Adrenal gland (tissue), 5 donors: ENCODE results near the gene ATP6V0C.

Source experiments
- CTCF ChIP-seq, 6 experiments: fragments of 450-650 bp in 4 of 6; fragments of 200-600 bp in 2 of 6; sonication (generic) in 1 of 6; IDR thresholded peaks; 1 replicate in 5 of 6; 2 replicates in 1 of 6; pipeline versions ENCODE4 v1.5.1 to v1.8.0; 2016 to 2021; ENCODE audit warnings: antibody characterized with exemption in 6 of 6, mild to moderate bottlenecking in 2 of 6, moderate library complexity in 1 of 6
- POLR2A ChIP-seq, 2 donors: fragments of 450-650 bp; IDR thresholded peaks; one replicate each; pipeline ENCODE4 v1.6.1; 2017; ENCODE audit warnings: antibody characterized with exemption in 2 of 2, mild to moderate bottlenecking in 2 of 2, moderate library complexity in 1 of 2
- donor health status: DM: no; HTN: no; CAD: no.

GRCh38 chr16:2498531-2499253 lies 15.1 kb upstream of the ATP6V0C start:
- TF ChIP-seq CTCF (IDR thresholded peaks at IDR 0.05): no peak
- TF ChIP-seq POLR2A (IDR thresholded peaks at IDR 0.05): no peak
